D721Med (cell line): ENCODE measurements around the gene SCRN1.
A peak's percentile ranks its signal among the peaks of the same experiment; 100 is the strongest.

Experiments used
- DNase-seq: peaks from one replicate; pipeline ENCODE4 v3.0.0; 2011; ENCODE audit warnings: low spot score; ENCODE audit not compliant: insufficient read length
- FAIRE-seq: peaks from 2 replicates; lab custom pipeline; 2011; peaks lifted over from hg19 to GRCh38; lab: Jason Lieb, UNC
- TF ChIP-seq, protein P1 (sequence below): IDR thresholded peaks from 2 replicates; pipeline ENCODE4 v1.5.1; 2012; ENCODE audit warnings: mild to moderate bottlenecking, control low read depth; ENCODE audit not compliant: insufficient read depth; ENCODE audit errors: missing control alignments

Gene SCRN1

DNA sequence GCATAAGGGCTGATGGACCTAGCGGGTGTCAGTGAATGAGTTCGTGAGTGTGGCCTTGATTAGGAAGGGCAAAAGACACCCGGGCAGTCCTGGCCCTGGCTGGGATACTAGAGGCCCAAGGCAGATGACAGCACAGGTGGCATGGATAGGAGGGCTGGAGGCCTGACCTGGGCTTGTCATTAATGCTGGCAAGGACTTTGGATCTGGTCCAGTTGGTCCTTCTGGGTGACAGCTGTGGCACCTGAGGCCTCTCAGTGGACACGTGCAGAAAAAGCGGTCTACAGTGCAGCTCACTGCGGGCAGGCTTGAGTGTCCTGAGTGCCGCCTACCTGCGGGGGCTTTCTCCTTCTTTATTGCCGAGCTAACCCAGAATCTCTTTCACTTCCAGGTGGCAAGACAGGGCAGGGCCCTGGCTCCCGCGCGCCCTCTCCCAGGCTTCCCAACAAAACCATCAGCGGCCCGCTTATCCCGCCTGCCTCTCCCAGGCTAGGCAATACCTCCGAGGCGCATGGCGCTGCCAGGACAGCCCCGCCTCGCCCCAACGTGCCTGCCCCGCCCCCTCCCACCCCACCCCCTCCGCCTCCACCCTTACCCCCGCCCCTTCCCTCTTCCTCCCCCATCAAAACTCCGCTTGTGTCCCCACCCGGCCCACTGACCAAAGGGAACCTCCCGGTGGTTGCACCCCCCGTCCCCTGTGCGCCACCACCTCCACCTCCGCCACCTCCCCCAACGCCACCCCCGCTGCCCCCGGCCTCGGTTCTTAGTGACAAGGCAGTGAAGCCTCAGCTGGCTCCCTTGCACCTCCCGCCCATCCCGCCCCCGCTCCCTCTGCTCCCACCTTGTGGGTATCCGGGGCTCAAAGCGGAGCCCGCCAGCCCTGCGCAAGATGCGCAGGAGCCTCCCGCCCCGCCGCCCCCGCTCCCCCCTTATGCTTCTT, 105.9 kb downstream of the SCRN1 start:
- TF ChIP-seq, protein P1, sequence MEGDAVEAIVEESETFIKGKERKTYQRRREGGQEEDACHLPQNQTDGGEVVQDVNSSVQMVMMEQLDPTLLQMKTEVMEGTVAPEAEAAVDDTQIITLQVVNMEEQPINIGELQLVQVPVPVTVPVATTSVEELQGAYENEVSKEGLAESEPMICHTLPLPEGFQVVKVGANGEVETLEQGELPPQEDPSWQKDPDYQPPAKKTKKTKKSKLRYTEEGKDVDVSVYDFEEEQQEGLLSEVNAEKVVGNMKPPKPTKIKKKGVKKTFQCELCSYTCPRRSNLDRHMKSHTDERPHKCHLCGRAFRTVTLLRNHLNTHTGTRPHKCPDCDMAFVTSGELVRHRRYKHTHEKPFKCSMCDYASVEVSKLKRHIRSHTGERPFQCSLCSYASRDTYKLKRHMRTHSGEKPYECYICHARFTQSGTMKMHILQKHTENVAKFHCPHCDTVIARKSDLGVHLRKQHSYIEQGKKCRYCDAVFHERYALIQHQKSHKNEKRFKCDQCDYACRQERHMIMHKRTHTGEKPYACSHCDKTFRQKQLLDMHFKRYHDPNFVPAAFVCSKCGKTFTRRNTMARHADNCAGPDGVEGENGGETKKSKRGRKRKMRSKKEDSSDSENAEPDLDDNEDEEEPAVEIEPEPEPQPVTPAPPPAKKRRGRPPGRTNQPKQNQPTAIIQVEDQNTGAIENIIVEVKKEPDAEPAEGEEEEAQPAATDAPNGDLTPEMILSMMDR = no peak
- no peak for DNase-seq
- no peak for FAIRE-seq

DNA sequence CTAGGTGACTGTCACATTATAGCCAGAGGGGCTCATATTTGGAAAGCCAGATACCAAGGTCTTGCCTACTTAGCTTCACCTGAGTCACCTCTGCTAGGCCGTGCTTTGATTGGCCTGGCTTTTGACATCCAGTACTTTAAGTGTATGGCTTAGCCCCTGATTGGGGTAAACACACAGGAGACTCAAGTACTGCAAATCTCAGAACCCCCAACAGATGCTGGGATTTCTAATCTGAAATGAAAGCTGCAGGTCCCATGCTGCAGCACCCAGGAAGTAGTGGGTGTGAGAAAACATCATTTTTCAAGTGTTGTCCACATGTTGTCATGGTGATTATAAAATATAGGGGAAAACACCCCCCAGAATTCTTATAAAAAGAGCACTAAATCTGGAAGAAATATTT, 107.1 kb downstream of the SCRN1 start:
- TF ChIP-seq, protein P1 = no peak
- no peak for FAIRE-seq

DNA sequence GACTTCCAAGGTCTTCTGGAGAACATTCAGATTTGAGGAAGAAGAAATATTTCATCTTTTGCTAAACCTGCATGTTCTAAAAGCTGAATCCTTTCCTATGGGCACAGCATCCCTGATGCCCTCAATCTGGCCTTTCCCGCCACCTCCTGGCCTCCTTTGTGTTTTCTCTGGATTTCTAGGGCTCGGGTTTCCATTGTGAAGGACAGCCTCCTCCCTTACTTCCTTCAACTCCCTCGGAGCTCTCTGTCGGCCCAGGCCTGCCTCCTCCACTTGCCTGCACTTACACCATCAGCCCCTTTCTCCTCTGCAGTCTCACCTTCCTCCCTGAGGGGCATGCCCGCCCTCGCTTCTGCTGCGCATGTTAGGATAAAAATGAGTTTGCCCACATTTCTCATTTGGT, 107.9 kb downstream of the SCRN1 start:
- TF ChIP-seq, protein P1 = no peak
- FAIRE-seq (no peak), DNase-seq (no peak)

More for the DNA sequence above, 107.1 kb downstream of the SCRN1 start:
- DNase-seq = no peak

DNA sequence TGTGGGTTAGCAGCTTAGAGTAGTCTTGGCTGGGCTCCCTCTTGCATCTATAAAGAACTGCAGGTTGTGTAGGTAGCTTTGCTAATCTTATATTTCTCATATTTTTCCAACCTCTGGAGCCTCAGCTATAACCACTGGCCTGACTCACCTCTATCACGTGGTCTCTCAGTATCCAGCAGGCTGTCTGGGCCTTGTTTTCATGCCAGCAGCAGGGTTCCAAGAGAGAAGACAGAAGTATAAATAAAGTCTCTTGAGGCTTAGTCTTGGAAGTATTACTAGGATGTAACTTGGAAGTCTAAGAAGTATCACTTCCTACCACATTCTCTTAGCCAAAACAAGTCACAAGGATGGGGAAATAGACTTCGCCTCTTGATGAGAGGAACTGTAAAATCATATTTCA, 110.0 kb downstream of the SCRN1 start:
- no peak for FAIRE-seq
- DNase-seq = no peak
- TF ChIP-seq, protein P1 = no peak

DNA sequence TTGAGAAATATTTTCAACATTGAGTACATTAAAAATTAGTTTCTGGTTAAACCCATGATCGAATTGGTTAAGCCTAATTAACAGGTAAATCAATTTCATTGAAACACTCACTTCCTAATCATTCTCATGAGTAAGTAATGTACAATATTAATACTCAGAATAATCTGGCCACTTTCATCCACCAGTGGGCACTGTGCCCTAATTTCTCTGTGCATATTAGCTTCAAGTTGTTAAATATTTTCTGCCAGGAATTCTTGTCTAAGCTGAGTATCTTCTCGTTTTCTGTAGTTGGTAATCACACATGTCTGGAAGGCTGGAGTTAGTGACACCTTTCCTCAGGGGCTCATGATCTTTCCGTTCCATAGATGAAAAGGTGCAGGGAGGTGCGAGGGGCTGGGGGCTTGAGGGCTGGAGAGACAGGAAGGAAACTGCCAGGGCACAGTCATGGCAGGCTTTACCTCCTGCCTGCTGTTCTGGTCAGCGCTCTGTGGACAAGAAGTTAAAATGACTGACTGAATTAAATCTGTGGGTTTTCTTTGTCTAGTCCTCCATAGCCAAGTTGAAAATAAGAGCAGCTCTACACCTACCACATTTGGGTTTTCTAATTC, 111.4 kb downstream of the SCRN1 start:
- FAIRE-seq (no peak), DNase-seq (no peak)
- TF ChIP-seq, protein P1 = peak; percentile 68

DNA sequence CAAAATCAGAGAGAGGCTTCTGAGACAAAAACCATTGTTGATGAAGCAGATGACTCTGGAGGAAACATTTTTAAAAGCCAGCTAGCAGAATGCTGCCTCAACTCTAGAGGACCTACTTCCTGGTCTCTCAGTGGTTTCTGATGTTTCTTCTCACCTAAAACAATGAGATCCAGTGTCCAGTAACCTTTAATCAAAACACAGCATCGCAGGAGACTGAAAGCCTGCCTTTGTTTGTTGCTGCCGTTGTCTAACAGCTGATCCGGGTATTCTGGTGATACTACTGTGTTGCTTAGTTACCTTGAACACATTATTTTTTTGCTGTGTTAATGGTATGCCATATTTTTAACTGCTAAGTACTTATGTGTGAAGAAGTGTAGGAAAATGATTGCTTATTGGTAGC, 112.4 kb downstream of the SCRN1 start:
- no peak for DNase-seq
- TF ChIP-seq, protein P1 = no peak
- FAIRE-seq = no peak

DNA sequence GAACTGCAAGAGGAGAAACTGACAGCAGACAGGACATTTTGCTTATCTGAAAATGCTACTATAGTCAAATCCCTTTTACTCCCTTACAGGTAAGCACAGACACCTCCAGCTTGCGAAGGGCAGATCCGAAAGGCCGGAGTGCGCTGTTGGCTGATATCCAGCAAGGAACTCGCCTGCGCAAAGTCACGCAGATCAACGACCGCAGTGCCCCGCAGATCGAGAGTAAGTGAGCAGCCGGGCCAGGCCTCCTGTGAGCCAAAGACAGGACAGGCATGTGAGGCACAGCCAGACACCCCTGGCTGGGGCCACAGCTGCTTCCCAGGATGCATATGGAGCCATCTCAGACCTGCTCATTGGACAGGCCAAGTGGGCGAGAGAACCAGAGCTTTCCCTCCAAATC, 113.9 kb downstream of the SCRN1 start:
- no peak for DNase-seq
- TF ChIP-seq, protein P1 = no peak
- FAIRE-seq = no peak
